CD1c-positive myeloid dendritic cell (primary cell): ENCODE results near the gene ETFB.

Experiments used
- DNase-seq: peaks from one replicate; pipeline ENCODE4 v3.0.0-alpha.2; 2016; ENCODE audit errors: extremely low spot score

ETFB gene

DNA sequence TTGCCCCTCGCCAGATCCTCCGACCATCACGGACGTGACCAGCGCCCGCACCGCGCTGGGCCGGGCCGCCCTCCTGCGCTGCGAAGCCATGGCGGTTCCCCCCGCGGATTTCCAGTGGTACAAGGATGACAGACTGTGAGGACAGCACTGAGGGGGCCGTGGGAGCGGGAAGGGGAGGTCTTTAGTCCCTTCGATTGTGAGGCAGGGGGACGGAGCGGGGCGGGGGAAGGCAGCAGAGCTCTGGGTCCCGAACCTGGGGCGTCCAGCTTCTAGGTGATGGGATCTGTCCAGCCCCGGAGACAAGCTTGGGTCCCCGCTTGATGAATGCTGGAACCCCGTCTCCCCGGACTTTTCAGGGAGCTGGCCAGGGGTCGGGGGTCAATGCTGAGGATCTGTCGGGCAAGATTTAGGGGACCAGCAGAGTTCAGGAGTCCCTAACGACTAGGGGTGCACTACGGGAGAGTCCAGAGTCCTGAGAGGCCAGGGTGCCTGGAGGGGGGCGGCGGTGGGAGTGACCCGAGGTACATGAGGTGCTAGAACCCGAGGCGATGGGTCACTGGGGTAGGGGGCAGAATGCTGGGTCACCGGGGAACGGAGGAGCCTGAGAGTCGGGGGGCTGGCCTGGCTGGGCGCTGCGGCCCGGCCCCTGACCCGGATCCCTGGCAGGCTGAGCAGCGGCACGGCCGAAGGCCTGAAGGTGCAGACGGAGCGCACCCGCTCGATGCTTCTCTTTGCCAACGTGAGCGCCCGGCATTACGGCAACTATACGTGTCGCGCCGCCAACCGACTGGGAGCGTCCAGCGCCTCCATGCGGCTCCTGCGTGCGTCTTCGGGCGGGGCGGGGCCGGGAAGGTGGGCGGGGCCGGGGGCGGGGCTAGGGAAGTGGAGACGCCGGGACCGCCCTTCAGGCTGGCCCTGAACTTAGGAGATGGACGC lies 38.9 kb downstream of the ETFB start:
- DNase-seq: peak; percentile 87

- no peak for DNase-seq
Observed at GRCh38 chr19:51326216-51327065, 39.7 kb downstream of the ETFB start.

DNA sequence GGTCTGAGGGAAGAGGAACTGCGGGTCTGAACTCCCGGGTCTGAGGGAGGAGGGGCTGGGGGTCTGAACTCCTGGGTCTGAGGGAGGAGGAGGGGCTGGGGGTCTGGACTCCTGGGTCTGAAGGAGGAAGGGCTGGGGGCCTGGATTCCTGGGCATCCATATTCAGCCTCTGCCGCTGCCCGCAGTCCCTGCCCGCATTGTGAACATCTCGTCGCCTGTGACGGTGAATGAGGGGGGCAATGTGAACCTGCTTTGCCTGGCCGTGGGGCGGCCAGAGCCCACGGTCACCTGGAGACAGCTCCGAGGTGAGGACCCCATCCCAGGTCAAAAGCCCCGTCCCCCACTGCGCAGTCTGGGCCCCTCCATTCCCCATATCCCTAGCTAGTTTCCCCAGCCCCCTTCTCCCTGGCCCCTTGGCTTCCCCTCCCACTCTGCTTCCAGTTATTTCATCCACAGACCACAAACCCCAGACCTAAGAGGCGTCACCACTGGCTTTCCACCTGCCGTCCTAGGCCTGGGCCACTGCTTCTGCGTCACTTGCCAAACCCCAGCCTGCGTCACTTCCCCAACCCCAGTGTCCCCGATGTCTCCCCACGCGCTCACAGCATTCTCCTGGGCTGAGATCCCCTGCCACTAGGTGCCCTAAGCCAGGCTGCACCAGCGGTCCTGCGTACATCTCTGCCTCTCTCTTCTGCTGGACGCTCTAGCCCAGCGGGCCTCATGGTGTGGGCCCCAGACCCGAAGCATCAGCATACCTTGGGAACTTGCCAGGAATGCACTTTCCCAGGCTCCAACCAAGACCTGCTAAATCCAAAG lies 40.8 kb downstream of the ETFB start:
- DNase-seq: peak; percentile 51

- no peak for DNase-seq
Observed at GRCh38 chr19:51324167-51324481, 42.1 kb downstream of the ETFB start.

- no peak for DNase-seq
Observed at GRCh38 chr19:51323481-51324166, 42.6 kb downstream of the ETFB start.

DNA sequence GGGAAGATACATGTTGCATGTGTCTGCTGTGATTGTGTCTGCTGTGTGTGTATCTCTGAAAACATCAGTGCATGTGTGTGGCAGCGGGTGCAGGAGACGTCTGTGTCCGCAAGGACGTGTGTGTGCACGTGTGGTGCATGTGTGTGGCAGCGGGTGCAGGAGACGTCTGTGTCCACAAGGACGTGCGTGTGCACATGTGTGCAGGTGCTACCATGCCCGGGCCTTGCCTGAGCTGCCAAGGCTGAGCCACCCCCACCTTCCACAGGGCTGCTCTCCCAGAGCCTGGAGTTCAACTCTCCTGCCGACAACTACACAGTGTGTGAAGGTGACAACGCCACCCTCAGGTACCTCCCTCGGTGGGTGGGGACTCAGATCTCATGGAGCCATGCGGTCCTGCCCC lies 44.4 kb downstream of the ETFB start:
- DNase-seq: no peak

DNA sequence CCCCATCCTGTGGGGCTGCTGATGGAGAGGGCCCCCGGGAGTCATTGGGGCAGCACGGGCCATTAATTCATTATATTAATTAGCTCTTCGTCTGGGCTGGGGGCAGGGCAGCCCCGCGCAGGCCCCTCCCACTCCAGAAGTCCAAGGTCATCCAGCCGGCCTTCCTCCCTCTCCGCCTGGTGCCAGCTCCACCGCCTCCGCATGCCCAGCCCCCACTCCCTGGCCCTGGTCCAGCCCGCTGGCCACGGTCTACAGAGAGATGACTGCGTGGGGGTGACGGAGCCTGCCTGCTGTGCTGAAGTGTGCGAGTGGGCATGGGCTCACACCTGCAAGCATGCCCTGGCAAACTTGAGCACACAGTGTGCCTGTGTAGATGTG lies 45.9 kb downstream of the ETFB start:
- no peak for DNase-seq

GRCh38 chr19:51319649-51320279 lies 46.4 kb downstream of the ETFB start:
- no peak for DNase-seq

- DNase-seq: no peak
Observed at GRCh38 chr19:51318687-51319648, 47.2 kb downstream of the ETFB start.

DNA sequence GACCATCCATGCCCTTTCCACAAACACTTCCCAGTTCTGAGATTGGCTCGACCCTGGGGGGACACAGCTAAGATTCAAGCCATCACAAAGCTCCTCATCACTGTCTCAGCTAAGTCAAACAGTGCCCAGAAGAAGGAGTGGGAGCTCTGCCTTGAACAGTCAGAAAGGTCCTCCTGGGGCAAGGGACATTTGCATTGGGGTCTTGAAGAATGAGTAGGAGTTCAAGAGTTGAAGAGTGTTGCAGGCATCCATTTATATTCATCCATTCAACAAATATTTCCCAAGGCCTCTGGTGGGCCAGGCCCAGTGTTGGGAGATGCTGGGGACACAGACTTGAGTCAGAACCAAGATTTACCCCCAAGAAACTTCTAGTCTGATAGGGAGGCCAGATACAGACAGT lies 48.2 kb downstream of the ETFB start:
- no peak for DNase-seq

DNA sequence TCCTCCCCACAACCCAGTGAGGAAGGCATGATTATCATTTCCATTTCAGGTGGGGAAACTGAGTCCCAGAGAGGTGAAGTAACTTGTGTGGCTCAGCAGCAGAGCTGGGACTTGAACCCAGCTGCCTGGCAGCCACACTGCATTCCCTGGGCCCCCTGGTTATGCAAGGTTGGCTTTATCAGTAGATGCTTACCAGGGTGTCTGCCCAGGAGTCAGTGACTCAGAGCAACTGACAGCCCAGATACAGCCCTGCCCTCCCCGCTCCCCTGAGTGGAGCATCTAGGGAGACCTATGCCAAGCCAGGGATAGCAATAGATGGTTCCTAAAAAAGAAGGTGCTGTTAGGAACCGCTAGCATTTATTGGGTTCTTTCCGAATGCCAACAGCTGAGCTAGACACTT lies 48.8 kb downstream of the ETFB start:
- DNase-seq: no peak

DNA sequence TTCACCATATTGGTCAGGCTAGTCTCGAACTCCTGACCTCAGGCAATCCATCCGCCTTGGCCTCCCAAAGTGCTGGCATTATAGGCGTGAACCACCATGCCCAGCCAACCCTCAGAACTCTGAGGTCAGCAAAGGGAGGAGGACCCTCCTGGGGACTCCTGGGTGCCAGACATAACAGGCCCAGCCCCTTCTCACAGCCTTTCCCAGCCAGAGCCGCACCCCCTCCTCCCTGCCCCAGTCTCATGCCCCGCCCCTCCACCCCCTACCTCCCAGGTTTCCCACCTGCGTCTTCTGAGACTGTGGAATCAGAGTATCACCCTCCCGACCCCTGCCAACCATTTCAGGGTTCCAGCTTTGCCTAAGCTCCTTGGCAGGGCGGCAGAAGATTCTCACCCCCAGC lies 49.5 kb downstream of the ETFB start:
- no peak for DNase-seq

- no peak for DNase-seq
Observed at GRCh38 chr19:51311351-51312257, 54.6 kb downstream of the ETFB start, which contains the start of gene IGLON5. IGLON5 (plus strand) TSS chr19:51311644; CDS start chr19:51311848, 204 bp downstream.

DNA sequence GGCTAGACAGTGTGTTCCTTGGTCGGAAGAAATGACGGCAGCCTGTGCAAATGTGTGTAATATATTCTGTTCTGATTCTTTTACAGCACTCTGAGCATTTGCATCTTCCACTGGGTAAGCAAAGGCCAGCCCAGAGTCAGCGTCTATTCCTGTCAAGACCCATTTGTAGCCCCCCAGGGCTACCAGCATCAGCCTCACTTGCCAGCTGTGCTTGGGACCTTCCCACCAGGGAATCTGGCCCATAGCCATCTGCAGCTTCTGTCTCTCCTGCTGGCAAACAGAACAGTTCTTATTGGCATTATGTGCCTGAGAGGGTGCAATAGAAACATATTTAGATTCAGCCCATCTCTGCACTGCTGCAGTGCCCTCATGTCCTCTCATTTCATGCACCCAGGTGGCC lies 60.7 kb downstream of the ETFB start:
- DNase-seq: no peak

- no peak for DNase-seq
Observed at GRCh38 chr19:51301266-51301665, 64.9 kb downstream of the ETFB start.

DNA sequence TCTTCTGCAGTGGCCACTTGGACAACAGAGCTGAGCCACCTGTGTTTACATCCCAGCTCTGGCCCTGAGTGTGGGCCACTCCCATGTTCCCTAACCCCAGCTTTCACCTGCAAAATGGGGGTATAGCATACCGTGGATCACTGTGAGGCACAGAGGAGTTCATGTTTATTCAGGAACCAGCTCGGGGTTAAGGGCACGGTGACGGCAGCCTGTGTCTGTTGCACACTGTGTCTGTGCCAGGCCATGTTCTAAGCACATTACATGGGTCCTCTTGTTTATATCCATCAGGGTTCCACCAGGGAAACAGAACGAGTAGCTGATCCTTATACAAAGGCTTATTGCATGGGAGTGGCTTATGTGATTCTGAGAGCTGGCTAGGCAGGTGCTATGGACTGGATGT lies 68.8 kb downstream of the ETFB start:
- DNase-seq: no peak

DNA sequence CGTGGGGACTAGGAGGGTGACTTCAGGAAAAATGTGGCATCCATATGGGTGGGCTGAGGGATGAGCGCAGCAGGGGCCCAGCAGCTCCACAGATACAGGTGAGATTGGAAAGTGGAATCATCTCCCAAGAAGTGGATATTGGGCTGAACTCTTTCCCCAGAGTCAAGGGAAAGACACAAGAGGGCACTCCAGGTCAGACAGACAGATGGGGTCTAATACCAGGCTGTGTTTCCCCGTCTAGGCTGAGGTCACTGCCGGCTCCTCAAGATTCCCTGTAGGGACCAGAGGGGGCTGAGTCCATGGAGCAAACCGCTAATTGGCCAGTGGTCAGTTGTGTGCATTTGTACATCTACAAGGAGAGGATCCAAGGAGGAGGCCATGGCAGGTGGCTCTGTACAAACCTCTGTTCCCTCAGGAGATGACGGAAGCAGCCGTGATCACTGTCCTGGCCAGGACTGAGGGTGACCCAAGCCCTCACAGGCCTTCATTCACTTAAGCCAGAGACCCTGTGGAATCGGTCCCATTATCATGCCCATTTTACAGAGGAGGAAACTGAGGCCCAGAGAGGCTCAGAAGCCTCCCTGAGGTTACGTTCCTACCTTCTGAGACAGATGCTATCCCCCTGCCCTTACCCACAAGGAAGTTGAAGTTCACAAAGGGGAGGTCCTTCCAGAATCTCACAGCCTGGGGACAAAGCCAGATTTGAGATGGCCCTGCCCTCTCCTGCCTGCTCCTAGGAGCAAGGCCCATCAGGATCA lies 69.7 kb downstream of the ETFB start:
- DNase-seq: no peak
